Ramos (cell line): ENCODE results near the gene ACER3.
"Not testable (repeated sequence)": the region's sequence is repeated elsewhere in the genome, so short reads cannot be mapped to it uniquely, and the experiment has no call there.

ENCODE experiments used
- in situ Hi-C: fragments of 300-500 bp; cut with MboI; formaldehyde crosslinking; loops from one replicate; pipeline ENCODE4 v1.14.3; 2022; ENCODE audit warnings: low sequenced_read_pairs; ENCODE audit not compliant: unreplicated experiment

ACER3 gene

GRCh38 chr11:76911415-76911808 is 50.7 kb downstream of the ACER3 start:
- in situ Hi-C loops = no loop called here

- in situ Hi-C loops = no loop called here
These were observed 56.0 kb downstream of the ACER3 start for GRCh38 chr11:76916712-76917111.

- in situ Hi-C loops = no loop called here
These were observed 58.2 kb downstream of the ACER3 start for GRCh38 chr11:76918941-76919386.

- in situ Hi-C loops = no loop called here
These were observed 58.7 kb downstream of the ACER3 start for GRCh38 chr11:76919467-76919866.

GRCh38 chr11:76919887-76920746 is 59.4 kb downstream of the ACER3 start:
- in situ Hi-C loops = no loop called here

- in situ Hi-C loops = no loop called here
These were observed 66.4 kb downstream of the ACER3 start for GRCh38 chr11:76927160-76927559.

- in situ Hi-C loops = no loop called here
These were observed 74.3 kb downstream of the ACER3 start for GRCh38 chr11:76935042-76935441.

GRCh38 chr11:76939219-76939631 is 78.5 kb downstream of the ACER3 start:
- in situ Hi-C loops = no loop called here

- in situ Hi-C loops = no loop called here
These were observed 83.5 kb downstream of the ACER3 start for GRCh38 chr11:76944225-76944624.

GRCh38 chr11:76946223-76946622 is 85.5 kb downstream of the ACER3 start:
- in situ Hi-C loops = no loop called here

- in situ Hi-C loops = no loop called here
These were observed 86.5 kb downstream of the ACER3 start for GRCh38 chr11:76947190-76947589.

GRCh38 chr11:76947800-76948199 is 87.1 kb downstream of the ACER3 start:
- in situ Hi-C loops = no loop called here

- in situ Hi-C loops = no loop called here
These were observed 94.9 kb downstream of the ACER3 start for GRCh38 chr11:76955459-76956114.

GRCh38 chr11:76962583-76963416 is 102.1 kb downstream of the ACER3 start:
- in situ Hi-C loops = no loop called here

GRCh38 chr11:76963417-76964168 is 102.9 kb downstream of the ACER3 start:
- in situ Hi-C loops = not testable (repeated sequence)

GRCh38 chr11:76972051-76972450 is 111.3 kb downstream of the ACER3 start:
- in situ Hi-C loops = no loop called here

GRCh38 chr11:76974179-76974891 is 113.6 kb downstream of the ACER3 start:
- in situ Hi-C loops = no loop called here

- in situ Hi-C loops = no loop called here
These were observed 114.8 kb downstream of the ACER3 start for GRCh38 chr11:76975513-76975912.

- in situ Hi-C loops = no loop called here
These were observed 117.1 kb downstream of the ACER3 start for GRCh38 chr11:76977791-76978190.
